PC-9 (cell line): Measurements from ENCODE around the gene F13A1.

Source experiments
- EZH2 ChIP-seq: fragments of 200-600 bp; sonication (generic); IDR thresholded peaks from 2 replicates; pipeline ENCODE4 v1.8.0; 2017; ENCODE audit warnings: antibody characterized with exemption, low read depth
- TF ChIP-seq, protein P1 (sequence below): fragments of 200-600 bp; sonication (generic); conservative IDR thresholded peaks from 2 replicates; pipeline ENCODE4 v1.6.1; 2017; ENCODE audit warnings: mixed run types, antibody characterized with exemption, mild to moderate bottlenecking, moderate library complexity

DNA sequence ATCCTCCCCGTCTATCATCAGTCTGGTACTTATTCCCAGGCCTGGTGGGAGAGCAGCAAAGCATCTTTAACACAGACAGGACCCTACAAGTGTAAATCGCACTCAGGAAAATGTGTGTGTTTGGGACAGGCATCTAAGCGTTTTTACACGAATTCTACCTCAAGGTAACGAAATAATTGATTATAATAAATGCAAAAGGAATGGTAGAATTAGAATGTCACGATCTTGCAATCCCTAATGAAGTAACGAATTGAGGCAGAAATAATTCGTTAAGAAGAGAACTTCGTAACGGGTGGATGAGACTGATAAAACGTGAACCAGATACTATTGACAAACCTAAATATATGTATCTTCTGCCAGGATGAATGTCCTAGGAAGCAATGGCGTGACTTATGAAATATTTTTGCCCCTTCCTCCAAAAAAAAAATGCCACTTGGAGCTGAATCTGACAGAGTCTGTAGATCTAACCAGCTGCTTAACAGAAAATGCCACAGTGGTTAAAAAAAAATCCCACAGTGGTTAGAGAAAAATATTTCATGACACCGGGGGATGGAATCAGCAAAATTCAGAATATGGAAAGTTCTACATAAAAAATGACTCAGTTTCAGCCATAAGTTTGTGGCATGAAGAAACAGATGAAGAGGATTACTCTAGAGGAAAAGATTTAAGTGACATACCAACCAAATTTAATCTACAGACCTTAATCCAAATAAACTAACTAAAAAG lies 68.7 kb downstream of the F13A1 start:
- TF ChIP-seq, protein P1, sequence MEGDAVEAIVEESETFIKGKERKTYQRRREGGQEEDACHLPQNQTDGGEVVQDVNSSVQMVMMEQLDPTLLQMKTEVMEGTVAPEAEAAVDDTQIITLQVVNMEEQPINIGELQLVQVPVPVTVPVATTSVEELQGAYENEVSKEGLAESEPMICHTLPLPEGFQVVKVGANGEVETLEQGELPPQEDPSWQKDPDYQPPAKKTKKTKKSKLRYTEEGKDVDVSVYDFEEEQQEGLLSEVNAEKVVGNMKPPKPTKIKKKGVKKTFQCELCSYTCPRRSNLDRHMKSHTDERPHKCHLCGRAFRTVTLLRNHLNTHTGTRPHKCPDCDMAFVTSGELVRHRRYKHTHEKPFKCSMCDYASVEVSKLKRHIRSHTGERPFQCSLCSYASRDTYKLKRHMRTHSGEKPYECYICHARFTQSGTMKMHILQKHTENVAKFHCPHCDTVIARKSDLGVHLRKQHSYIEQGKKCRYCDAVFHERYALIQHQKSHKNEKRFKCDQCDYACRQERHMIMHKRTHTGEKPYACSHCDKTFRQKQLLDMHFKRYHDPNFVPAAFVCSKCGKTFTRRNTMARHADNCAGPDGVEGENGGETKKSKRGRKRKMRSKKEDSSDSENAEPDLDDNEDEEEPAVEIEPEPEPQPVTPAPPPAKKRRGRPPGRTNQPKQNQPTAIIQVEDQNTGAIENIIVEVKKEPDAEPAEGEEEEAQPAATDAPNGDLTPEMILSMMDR, result no peak
- TF ChIP-seq EZH2, result no peak
